AG08395 (cell line): ENCODE results near the gene IQCC.
"Not testable (repeated sequence)": the region's sequence is repeated elsewhere in the genome, so short reads cannot be mapped to it uniquely, and the experiment has no call there.

Source experiments
- DNase-seq: peaks from one replicate; pipeline ENCODE4 v3.0.0; 2012; ENCODE audit warnings: mixed read lengths, low spot score

The IQCC gene

GRCh38 chr1:32205401-32206370 lies at the start of gene IQCC:
TSS of gene IQCC (plus strand) at chr1:32205671. CDS start at chr1:32205682, 11 bp downstream.
- DNase-seq, result peak; percentile 96

- no peak for DNase-seq
Measured at GRCh38 chr1:32159189-32159588, 46.3 kb upstream of the IQCC start.

GRCh38 chr1:32163405-32163804 lies 42.1 kb upstream of the IQCC start:
- DNase-seq, result no peak

- not testable (repeated sequence) for DNase-seq
Measured at GRCh38 chr1:32165633-32166032, 39.8 kb upstream of the IQCC start.

GRCh38 chr1:32170991-32171390 lies 34.5 kb upstream of the IQCC start:
- no peak for DNase-seq

- peak; percentile 25 for DNase-seq
Measured at GRCh38 chr1:32172621-32173245, 32.7 kb upstream of the IQCC start.

GRCh38 chr1:32178380-32179192 lies 26.9 kb upstream of the IQCC start:
- no peak for DNase-seq

GRCh38 chr1:32179193-32179442 lies 26.4 kb upstream of the IQCC start:
- DNase-seq, result no peak

GRCh38 chr1:32179443-32180185 lies 25.9 kb upstream of the IQCC start, which contains the start of gene TXLNA:
TSS of gene TXLNA (plus strand) at chr1:32179675. CDS start at chr1:32180346, 671 bp downstream.
- peak; percentile 97 for DNase-seq

- DNase-seq, result peak; percentile 55
Measured at GRCh38 chr1:32180186-32181060, 25.0 kb upstream of the IQCC start.

GRCh38 chr1:32181065-32181464 lies 24.4 kb upstream of the IQCC start:
- DNase-seq, result no peak

- DNase-seq, result no peak
Measured at GRCh38 chr1:32181563-32181962, 23.9 kb upstream of the IQCC start.

- DNase-seq, result no peak
Measured at GRCh38 chr1:32182060-32182459, 23.4 kb upstream of the IQCC start.

GRCh38 chr1:32184650-32185049 lies 20.8 kb upstream of the IQCC start:
- DNase-seq, result no peak

- no peak for DNase-seq
Measured at GRCh38 chr1:32186077-32186476, 19.4 kb upstream of the IQCC start.

GRCh38 chr1:32186491-32186890 lies 19.0 kb upstream of the IQCC start:
- DNase-seq, result no peak

- no peak for DNase-seq
Measured at GRCh38 chr1:32187850-32188249, 17.6 kb upstream of the IQCC start.

GRCh38 chr1:32192220-32192948 lies 13.1 kb upstream of the IQCC start:
- no peak for DNase-seq

GRCh38 chr1:32194984-32195383 lies 10.5 kb upstream of the IQCC start:
- DNase-seq, result no peak

GRCh38 chr1:32195531-32195930 lies 9.9 kb upstream of the IQCC start:
- no peak for DNase-seq
